Measurements from ENCODE around the gene RFC3.

The RFC3 gene

DNA sequence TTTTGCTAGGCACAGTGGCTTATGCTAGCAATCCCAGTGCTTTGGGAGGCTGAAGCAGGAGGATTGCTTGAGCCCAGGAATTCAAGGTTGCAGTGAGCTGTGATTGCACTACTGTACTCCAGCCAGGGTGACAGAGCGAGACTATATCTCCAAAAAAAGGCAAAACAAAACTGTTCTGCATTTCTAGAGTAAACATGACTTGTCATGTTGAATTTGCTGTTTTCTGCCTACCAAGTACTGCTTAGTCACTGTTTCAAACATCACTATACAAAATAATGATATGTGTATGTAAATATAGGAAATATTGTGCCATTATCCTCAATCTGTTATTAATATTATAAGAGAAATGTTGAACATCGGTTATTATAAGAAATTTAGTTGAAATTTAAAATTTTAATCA, 9.2 kb downstream of the RFC3 start:
- Histone ChIP-seq H3K27me3 (ENCODE audit: insufficient read depth, poor library complexity, severe bottlenecking) (no peaks in the 10 kb centered on the region), H3K27ac (replicated peaks) (no peak overlapping the region), H3K4me3 (replicated peaks; ENCODE audit: insufficient read depth, low read length) (no peak overlapping the region)
- TF ChIP-seq CTCF (IDR thresholded peaks at IDR 0.05; ENCODE audit: insufficient read depth, low read length) (no peak), POLR2AphosphoS5 (IDR thresholded peaks at IDR 0.05; ENCODE audit: low read depth) (no peak), GABPA (IDR thresholded peaks at IDR 0.05; ENCODE audit: low read depth) (no peak), SPI1 (IDR thresholded peaks at IDR 0.05; ENCODE audit: borderline replicate concordance, low read depth) (no peak)
- no peak for DNase-seq (ENCODE audit: low read depth in 1 of 2, low spot score in 1 of 2)

GRCh38 chr13:33828431-33829129, 10.6 kb downstream of the RFC3 start:
- no peak overlapping the region for H3K4me3 ChIP-seq (replicated peaks; ENCODE audit: insufficient read depth, low read length)
- no peak overlapping the region for H3K27ac ChIP-seq (replicated peaks)
- no peaks in the 10 kb centered on the region for H3K27me3 ChIP-seq (ENCODE audit: insufficient read depth, poor library complexity, severe bottlenecking)
- DNase-seq (ENCODE audit: low read depth in 1 of 2, low spot score in 1 of 2) = no peak
- no peak for TF ChIP-seq POLR2AphosphoS5 (IDR thresholded peaks at IDR 0.05; ENCODE audit: low read depth)
- no peak for TF ChIP-seq CTCF (IDR thresholded peaks at IDR 0.05; ENCODE audit: insufficient read depth, low read length)
- no peak for TF ChIP-seq GABPA (IDR thresholded peaks at IDR 0.05; ENCODE audit: low read depth)
- no peak for TF ChIP-seq SPI1 (IDR thresholded peaks at IDR 0.05; ENCODE audit: borderline replicate concordance, low read depth)
- TF ChIP-seq, protein P1, sequence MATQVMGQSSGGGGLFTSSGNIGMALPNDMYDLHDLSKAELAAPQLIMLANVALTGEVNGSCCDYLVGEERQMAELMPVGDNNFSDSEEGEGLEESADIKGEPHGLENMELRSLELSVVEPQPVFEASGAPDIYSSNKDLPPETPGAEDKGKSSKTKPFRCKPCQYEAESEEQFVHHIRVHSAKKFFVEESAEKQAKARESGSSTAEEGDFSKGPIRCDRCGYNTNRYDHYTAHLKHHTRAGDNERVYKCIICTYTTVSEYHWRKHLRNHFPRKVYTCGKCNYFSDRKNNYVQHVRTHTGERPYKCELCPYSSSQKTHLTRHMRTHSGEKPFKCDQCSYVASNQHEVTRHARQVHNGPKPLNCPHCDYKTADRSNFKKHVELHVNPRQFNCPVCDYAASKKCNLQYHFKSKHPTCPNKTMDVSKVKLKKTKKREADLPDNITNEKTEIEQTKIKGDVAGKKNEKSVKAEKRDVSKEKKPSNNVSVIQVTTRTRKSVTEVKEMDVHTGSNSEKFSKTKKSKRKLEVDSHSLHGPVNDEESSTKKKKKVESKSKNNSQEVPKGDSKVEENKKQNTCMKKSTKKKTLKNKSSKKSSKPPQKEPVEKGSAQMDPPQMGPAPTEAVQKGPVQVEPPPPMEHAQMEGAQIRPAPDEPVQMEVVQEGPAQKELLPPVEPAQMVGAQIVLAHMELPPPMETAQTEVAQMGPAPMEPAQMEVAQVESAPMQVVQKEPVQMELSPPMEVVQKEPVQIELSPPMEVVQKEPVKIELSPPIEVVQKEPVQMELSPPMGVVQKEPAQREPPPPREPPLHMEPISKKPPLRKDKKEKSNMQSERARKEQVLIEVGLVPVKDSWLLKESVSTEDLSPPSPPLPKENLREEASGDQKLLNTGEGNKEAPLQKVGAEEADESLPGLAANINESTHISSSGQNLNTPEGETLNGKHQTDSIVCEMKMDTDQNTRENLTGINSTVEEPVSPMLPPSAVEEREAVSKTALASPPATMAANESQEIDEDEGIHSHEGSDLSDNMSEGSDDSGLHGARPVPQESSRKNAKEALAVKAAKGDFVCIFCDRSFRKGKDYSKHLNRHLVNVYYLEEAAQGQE (IDR thresholded peaks at IDR 0.05; ENCODE audit: insufficient replicate concordance, low read depth) = no peak

DNA sequence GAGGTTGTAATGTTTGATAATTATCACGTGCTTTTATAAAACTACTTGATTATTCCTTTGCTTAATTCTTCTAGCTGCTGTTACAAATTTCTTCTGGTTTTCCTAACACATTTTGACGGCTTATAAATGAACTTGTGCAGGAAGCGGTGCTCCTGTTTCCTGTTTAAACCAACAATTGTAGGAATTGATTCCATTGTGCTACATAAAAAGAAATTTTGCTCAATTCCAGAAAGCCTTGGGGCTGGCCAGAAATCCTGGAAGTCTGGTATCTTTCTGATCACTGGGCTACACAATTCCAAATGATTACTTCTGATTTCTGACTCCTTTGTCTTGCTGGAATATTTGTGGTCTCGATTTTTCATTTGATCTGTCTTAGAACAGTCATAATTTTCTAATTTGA, 14.9 kb downstream of the RFC3 start:
- TF ChIP-seq, protein P1 (IDR thresholded peaks at IDR 0.05; ENCODE audit: insufficient replicate concordance, low read depth) = no peak
- TF ChIP-seq CTCF (IDR thresholded peaks at IDR 0.05; ENCODE audit: insufficient read depth, low read length) = no peak
- TF ChIP-seq SPI1 (IDR thresholded peaks at IDR 0.05; ENCODE audit: borderline replicate concordance, low read depth) = no peak
- TF ChIP-seq GABPA (IDR thresholded peaks at IDR 0.05; ENCODE audit: low read depth) = no peak
- no peak for TF ChIP-seq POLR2AphosphoS5 (IDR thresholded peaks at IDR 0.05; ENCODE audit: low read depth)
- Histone ChIP-seq H3K27me3 (ENCODE audit: insufficient read depth, poor library complexity, severe bottlenecking) (no peaks in the 10 kb centered on the region), H3K4me3 (replicated peaks; ENCODE audit: insufficient read depth, low read length) (no peak overlapping the region), H3K27ac (replicated peaks) (no peak overlapping the region)
- no peak for DNase-seq (ENCODE audit: low read depth in 1 of 2, low spot score in 1 of 2)

GRCh38 chr13:33838647-33839046, 20.7 kb downstream of the RFC3 start:
- TF ChIP-seq GABPA (IDR thresholded peaks at IDR 0.05; ENCODE audit: low read depth) = no peak
- DNase-seq (ENCODE audit: low read depth in 1 of 2, low spot score in 1 of 2) = no peak
- Histone ChIP-seq H3K27me3 (ENCODE audit: insufficient read depth, poor library complexity, severe bottlenecking) (no peaks in the 10 kb centered on the region), H3K27ac (replicated peaks) (no peak overlapping the region), H3K4me3 (replicated peaks; ENCODE audit: insufficient read depth, low read length) (no peak overlapping the region)
